Neural progenitor cell (in vitro differentiated cells): ENCODE data around the gene BCL7B.

ENCODE experiments used
- CTCF ChIP-seq: fragments of 200-600 bp; sonication (generic); IDR thresholded peaks from 2 replicates; pipeline ENCODE4 v1.5.1; 2017; ENCODE audit warnings: antibody characterized with exemption, mild to moderate bottlenecking
- EZH2 ChIP-seq: fragments of 200-600 bp; sonication (generic); IDR thresholded peaks from 2 replicates; pipeline ENCODE4 v1.6.1; 2017; ENCODE audit warnings: antibody characterized with exemption, mild to moderate bottlenecking, moderate library complexity

- no peak for TF ChIP-seq CTCF
- no peak for TF ChIP-seq EZH2
Measured at GRCh38 chr7:73532224-73532623, 25.3 kb downstream of the BCL7B start.
